ENCODE measurements around the gene AKAP3.

AKAP3 gene

DNA sequence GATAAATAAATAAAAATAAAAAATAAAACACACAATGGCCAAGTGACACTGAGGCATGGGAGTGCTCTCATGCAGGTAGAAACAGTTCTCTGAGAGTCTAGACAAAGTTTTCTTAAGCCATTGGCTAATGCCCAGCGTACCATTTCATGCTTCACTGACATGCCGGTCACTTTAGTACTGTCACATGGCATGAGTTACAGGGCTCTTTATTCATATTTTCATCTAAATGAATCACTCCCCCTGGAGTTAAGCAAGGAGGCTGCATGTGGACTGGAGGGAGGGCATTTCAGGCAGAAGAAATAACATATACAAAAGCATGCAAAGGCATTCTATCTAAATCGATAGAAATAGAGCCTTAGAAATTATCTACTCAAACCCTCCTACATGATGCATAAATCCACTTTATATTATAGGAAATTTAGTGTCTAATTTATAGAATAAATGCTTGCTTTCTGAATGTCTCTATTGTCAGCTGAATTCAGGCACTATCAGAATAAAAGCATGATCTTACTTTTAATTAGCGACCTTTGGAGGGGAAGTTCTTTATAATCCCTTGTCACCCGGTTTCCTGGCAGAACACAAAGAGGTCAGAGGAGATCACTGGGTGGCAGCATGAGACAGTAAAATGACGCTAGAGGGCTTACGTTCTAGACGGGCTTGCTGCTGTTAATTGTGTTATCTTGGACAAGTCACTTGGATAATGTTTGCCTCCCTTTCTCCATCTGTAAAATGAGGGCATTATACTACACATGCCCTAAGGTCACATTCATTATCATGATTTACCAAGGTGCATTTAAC is 69.3 kb downstream of the AKAP3 start:
- TF ChIP-seq EZH2phosphoT487 (conservative IDR thresholded peaks at IDR 0.05; ENCODE audit: low read length): no peak
- TF ChIP-seq, protein P1, sequence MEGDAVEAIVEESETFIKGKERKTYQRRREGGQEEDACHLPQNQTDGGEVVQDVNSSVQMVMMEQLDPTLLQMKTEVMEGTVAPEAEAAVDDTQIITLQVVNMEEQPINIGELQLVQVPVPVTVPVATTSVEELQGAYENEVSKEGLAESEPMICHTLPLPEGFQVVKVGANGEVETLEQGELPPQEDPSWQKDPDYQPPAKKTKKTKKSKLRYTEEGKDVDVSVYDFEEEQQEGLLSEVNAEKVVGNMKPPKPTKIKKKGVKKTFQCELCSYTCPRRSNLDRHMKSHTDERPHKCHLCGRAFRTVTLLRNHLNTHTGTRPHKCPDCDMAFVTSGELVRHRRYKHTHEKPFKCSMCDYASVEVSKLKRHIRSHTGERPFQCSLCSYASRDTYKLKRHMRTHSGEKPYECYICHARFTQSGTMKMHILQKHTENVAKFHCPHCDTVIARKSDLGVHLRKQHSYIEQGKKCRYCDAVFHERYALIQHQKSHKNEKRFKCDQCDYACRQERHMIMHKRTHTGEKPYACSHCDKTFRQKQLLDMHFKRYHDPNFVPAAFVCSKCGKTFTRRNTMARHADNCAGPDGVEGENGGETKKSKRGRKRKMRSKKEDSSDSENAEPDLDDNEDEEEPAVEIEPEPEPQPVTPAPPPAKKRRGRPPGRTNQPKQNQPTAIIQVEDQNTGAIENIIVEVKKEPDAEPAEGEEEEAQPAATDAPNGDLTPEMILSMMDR (IDR thresholded peaks at IDR 0.05; ENCODE audit: insufficient read depth, low read length, poor library complexity, severe bottlenecking): peak; percentile 12
- no peak overlapping the region for H2AFZ ChIP-seq (ENCODE audit: low read depth, low read length, severe bottlenecking)
- no peak overlapping the region for H3K4me3 ChIP-seq (ENCODE audit: insufficient read depth, low read length, poor library complexity, severe bottlenecking)
- H3K9me3 ChIP-seq (ENCODE audit: insufficient read depth, low read length): no peaks in the 10 kb centered on the region
- no peak overlapping the region for H3K27ac ChIP-seq (ENCODE audit: low read depth, low read length)
- no peaks in the 10 kb centered on the region for H3F3A ChIP-seq (ENCODE audit: insufficient read depth)
- no peaks in the 10 kb centered on the region for H3K27me3 ChIP-seq (ENCODE audit: low read length)
- no peaks in the 10 kb centered on the region for H3K36me3 ChIP-seq (ENCODE audit: low read length)
- H3K9ac ChIP-seq (ENCODE audit: low read length): no peak overlapping the region
- no peak overlapping the region for H3K4me2 ChIP-seq (ENCODE audit: low read depth, low read length, poor library complexity, severe bottlenecking)
- H3K9me2 ChIP-seq (replicated peaks; ENCODE audit: insufficient read depth, low read length): no peaks in the 10 kb centered on the region
- no peaks in the 10 kb centered on the region for H4K20me1 ChIP-seq (ENCODE audit: low read depth, low read length)
- H3K79me2 ChIP-seq (ENCODE audit: insufficient read depth, low read length): no peaks in the 10 kb centered on the region

DNA sequence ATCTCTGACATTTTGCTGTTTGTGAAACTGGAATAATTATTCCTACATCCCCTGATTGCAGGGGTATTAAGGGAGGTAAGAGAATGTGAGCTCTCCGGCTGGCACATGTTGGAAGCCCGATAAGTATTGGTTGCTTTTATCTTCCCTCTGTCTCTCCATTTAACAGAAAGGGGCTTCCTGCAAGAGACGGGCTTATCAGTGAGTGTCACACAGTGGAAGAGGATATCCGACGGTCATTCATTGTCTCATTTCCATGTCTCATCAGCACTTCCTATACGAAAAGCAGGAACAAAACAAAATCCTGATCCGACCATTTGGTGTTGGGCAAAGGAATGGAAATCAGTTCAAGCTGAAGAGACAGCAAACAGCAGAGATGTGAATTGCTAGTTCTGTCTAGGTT is 76.2 kb downstream of the AKAP3 start:
- H3K4me2 ChIP-seq (ENCODE audit: low read depth, low read length, poor library complexity, severe bottlenecking): no peak overlapping the region
- H3K9me3 ChIP-seq (ENCODE audit: insufficient read depth, low read length): no peaks in the 10 kb centered on the region
- H4K20me1 ChIP-seq (ENCODE audit: low read depth, low read length): no peaks in the 10 kb centered on the region
- H3K36me3 ChIP-seq (ENCODE audit: low read length): no peaks in the 10 kb centered on the region
- no peak overlapping the region for H3K27ac ChIP-seq (ENCODE audit: low read depth, low read length)
- H2AFZ ChIP-seq (ENCODE audit: low read depth, low read length, severe bottlenecking): no peak overlapping the region
- H3K27me3 ChIP-seq (ENCODE audit: low read length): no peaks in the 10 kb centered on the region
- no peak for TF ChIP-seq EZH2phosphoT487 (conservative IDR thresholded peaks at IDR 0.05; ENCODE audit: low read length)
- TF ChIP-seq, protein P1 (IDR thresholded peaks at IDR 0.05; ENCODE audit: insufficient read depth, low read length, poor library complexity, severe bottlenecking): no peak
- H3F3A ChIP-seq (ENCODE audit: insufficient read depth): no peaks in the 10 kb centered on the region
- no peaks in the 10 kb centered on the region for H3K79me2 ChIP-seq (ENCODE audit: insufficient read depth, low read length)
- no peak overlapping the region for H3K4me3 ChIP-seq (ENCODE audit: insufficient read depth, low read length, poor library complexity, severe bottlenecking)
- H3K9ac ChIP-seq (ENCODE audit: low read length): no peak overlapping the region
- no peaks in the 10 kb centered on the region for H3K9me2 ChIP-seq (replicated peaks; ENCODE audit: insufficient read depth, low read length)

DNA sequence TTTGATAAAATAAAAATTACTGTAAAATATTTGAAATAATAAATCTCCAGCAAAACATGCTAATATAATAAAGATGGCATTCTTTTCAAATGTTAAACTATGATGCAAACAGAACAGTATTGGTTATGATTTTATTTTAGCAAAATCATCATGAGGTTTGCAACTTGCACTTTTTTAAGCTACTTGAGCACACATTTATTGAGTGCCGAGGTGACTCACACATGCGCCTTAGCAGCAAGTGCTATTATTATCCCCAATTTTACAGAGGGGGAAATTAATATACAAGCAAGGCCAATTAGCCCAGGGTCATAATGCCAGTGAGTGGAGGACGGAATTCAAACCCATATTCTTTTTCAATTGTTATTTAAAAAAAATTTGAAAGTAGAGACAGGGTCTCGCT is 79.6 kb downstream of the AKAP3 start:
- Histone ChIP-seq H3F3A (ENCODE audit: insufficient read depth) (peaks cover 10% of the 10 kb centered on the region), H3K9me2 (replicated peaks; ENCODE audit: insufficient read depth, low read length) (no peaks in the 10 kb centered on the region), H3K36me3 (ENCODE audit: low read length) (no peaks in the 10 kb centered on the region), H3K9me3 (ENCODE audit: insufficient read depth, low read length) (no peaks in the 10 kb centered on the region), H3K27ac (ENCODE audit: low read depth, low read length) (no peak overlapping the region), H4K20me1 (ENCODE audit: low read depth, low read length) (no peaks in the 10 kb centered on the region), H3K4me3 (ENCODE audit: insufficient read depth, low read length, poor library complexity, severe bottlenecking) (no peak overlapping the region), H3K9ac (ENCODE audit: low read length) (no peak overlapping the region), H2AFZ (ENCODE audit: low read depth, low read length, severe bottlenecking) (no peak overlapping the region), H3K4me2 (ENCODE audit: low read depth, low read length, poor library complexity, severe bottlenecking) (no peak overlapping the region), H3K79me2 (ENCODE audit: insufficient read depth, low read length) (no peaks in the 10 kb centered on the region), H3K27me3 (ENCODE audit: low read length) (no peaks in the 10 kb centered on the region)
- TF ChIP-seq, protein P1 (IDR thresholded peaks at IDR 0.05; ENCODE audit: insufficient read depth, low read length, poor library complexity, severe bottlenecking): no peak
- TF ChIP-seq EZH2phosphoT487 (conservative IDR thresholded peaks at IDR 0.05; ENCODE audit: low read length): no peak
